ENCODE measurements around the gene HEPACAM.
A peak's percentile ranks its signal among the peaks of the same experiment; 100 is the strongest.

Gene HEPACAM

DNA sequence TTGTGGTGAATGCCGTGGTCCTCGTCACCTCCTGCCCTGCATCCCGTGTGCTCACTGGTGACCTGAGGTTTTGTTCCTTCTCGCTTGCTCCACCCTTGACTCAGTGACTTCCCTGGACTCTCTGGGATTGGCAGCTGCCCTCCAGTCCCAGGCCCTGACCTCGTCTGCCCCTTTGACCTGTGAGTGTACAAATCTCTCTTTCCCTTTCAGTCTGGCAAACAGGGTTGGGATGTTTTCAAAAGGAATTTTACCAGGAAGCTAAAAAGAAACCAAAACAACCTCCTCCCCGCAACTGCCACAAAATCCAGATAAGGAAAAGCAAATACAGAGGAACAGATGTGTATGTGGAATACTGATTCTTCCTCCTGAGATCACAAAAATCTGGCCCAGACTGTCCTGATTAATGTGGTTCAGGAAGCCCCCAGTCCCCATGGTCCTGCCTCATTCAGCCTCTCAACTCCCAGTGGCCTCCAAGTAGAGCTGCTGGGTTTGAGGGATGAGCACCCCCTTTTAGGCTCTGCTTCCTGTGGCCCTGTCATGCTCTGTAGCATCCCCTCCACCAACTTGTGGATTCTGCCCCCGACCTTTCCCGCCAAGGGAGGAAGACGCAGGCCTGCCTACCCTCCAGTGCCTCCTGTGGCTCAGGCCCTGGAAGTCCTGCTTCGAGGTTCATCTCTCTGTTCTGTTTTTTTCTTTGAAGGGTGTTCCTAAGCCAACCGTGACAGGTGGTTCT, 53.3 kb downstream of the HEPACAM start:
- DNase-seq = no peak

DNA sequence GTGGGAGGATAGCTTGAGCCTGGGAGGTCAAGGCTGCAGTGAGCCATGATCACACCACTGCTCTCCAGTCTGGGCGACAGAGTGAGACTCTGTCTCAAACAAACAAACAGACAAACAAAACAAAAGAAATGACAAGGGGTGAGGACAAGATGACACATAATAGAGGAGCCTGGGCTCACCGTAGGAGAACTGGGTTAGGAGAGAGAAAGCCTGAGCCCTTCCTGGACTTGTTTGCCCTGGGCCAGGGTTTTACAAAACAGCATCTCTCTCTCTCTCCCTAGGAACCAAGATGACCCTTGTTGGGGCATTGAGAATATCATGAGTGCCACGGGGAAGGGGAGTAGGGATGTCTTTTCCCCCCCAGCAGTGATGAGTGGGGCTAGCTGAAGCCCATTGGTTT, 54.9 kb downstream of the HEPACAM start:
- DNase-seq = no peak

DNA sequence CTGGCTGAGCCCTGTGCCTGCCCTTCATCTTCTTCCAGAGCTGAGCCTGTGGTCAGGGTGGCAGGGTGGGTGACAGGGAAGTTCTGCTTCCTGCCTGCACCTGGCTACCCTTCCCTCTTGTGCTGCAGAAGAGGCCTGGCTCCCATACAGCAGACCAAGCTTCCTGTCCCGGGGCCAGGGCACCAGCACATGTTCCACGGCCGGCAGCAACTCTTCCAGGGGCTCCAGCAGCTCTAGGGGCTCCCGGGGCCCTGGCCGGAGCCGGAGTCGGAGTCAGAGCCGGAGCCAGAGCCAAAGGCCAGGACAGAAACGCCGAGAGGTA, 55.6 kb downstream of the HEPACAM start:
- DNase-seq = no peak

GRCh38 chr11:124879493-124880289, 56.2 kb downstream of the HEPACAM start:
- no peak for DNase-seq

DNA sequence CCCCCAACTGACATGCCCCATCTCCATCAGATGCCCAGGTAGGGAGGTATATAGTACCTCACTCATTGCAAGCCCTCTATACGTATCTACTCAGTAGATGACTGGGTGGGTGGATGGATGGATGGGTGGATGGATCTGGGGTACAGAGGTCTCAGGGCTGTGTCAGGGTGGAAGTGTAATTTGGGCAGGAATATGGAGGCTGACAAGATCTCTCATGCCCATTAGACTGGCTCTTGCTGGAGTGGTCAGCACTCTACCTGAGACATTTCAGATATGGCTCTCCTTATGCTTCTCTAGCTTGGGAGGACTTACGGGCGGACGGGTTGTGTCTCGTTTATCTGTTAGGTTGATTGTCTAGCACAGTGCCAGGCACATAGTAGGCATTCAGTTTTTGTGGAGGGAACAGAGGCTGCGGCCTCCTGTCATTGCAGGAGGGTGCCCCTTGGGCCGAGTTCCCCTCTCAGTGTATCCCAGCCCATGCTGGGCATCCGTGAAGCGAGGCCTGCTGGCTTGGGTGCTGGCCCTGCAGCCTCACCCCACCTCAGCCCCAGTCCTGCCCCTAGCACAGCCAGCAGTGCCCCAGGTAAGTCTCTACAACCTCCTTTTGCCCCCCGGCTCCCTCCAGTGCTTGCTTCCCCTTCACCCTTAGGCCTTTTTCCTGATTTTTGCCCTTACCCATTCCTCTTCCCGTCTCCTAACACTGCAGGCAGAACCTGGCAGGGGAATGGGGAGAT, 56.9 kb downstream of the HEPACAM start:
- DNase-seq = no peak

GRCh38 chr11:124877910-124878758, 57.7 kb downstream of the HEPACAM start:
- no peak for DNase-seq

GRCh38 chr11:124877631-124877909, 58.3 kb downstream of the HEPACAM start:
- DNase-seq = no peak

- no peak for DNase-seq
Observed at GRCh38 chr11:124876818-124877630, 58.8 kb downstream of the HEPACAM start.

DNA sequence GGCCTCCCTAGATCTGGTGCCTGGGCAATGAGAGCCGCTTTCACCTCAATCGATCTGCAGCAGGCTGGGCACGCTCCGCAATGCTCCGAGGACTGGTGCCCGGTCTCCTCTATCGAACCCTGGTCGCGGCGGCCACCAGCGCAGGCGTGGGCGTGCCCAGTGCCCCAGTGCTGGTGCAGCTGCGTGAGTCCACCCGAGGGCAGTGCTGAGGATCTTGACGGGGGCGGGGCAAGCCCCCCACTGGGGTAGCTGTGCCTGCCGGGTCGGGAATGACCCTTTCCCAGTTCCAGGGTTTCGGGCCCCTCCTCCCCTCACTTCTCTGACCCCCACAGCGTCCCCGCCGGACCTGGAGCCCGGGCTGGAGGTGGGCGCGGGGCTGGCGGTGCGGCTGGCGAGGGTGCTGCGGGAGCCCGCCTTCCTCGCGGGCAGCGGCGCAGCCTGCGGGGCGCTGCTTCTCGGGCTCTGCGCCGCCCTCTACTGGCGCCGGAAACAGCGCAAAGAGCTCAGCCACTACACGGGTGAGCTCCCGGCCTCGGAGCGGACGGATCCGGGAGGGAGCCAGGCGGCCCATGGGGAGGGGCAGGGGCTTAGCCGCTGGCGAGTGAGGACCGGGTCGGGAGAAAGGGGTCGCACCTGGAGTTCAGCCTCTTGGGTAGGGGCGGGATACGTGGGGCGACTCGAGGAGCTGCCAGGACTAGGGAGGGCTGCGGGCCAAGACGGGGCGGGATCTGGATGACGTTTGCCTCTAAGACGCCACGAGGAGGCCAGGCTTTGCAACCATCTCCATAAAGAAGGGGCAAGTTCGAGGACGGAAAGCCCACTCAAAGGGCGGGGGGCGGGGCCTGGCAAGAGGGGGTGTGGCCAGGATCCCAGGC, 59.7 kb downstream of the HEPACAM start:
- DNase-seq = peak; percentile 52 to 77 (median 67)

GRCh38 chr11:124875401-124875800, 60.4 kb downstream of the HEPACAM start:
- DNase-seq = no peak

- DNase-seq = no peak
Observed at GRCh38 chr11:124874571-124875255, 61.1 kb downstream of the HEPACAM start.

GRCh38 chr11:124873951-124874350, 61.9 kb downstream of the HEPACAM start:
- no peak for DNase-seq

DNA sequence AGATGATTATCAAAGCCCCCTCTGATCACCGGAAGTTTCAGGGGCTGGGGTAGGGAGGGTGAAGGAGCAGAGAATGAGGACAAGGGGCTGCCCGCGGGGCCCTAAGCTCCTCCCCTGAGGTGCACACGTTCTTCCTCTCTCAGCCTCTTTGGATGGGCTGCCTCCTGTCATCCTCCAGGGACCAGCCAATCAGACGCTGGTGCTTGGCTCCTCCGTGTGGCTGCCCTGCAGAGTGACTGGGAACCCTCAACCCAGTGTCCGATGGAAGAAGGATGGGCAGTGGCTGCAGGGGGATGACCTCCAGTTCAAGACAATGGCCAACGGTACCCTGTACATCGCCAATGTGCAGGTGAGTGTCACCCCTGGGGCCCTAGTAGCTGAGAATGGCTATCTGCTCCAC, 63.1 kb downstream of the HEPACAM start:
- DNase-seq = no peak

DNA sequence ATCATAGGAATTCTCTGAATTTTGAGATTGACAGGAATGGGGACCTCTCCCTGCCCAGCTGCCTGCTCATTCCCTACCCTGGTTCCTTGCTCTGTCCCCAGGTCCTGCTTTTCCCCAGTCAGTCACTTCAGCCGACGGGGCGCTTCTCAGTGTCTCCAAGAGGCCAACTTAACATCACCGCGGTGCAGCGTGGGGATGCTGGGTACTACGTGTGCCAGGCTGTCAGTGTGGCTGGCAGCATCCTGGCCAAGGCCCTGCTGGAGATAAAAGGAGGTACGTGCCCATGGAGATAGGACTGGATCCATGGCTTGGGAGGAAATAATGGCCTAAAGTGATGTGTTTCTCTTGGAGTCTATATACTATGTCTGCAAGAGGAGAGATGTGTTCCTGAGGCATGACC, 63.6 kb downstream of the HEPACAM start:
- no peak for DNase-seq

DNA sequence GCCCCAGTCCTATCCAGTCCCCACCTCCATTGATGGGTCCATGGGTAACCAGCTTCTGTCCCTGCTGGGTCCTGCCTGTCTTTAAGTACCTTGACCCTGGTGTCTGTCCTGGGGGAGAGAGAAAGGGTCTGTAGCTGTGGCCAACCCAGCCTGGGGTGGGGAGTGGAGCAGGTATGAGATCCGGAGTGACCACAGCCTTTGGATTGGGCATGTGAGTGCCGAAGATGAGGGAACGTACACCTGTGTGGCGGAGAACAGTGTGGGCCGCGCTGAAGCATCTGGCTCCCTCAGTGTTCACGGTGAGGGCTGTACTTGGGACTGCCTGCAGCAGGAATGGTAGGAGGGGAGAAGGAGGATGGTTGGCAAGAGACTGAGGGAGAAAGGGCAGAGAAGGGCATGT, 65.4 kb downstream of the HEPACAM start:
- no peak for DNase-seq

GRCh38 chr11:124869856-124870387, 65.9 kb downstream of the HEPACAM start:
- no peak for DNase-seq

DNA sequence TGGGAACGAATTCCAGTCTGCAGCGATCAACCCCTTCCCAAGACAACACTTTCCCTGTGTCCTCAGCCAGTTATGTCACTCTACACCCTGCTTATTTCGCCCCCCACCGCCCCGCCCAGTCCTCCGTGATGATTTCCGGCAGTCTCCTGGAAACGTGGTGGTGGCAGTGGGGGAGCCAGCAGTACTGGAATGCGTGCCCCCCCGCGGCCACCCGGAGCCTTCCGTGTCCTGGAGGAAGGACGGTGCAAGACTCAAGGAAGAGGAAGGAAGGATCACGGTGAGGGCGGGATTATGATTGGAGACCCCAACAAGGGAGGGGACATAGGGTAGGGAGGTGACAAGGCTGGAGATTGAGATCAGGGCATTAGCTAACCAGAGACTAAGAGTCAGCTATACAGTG, 66.5 kb downstream of the HEPACAM start:
- DNase-seq = no peak
